ENCODE measurements around the gene KCND3. TPM values are rescaled to one million over a fixed set of nuclear protein-coding genes. Genes with fewer than 3 reads are reported as not detected.

Gene KCND3
- total RNA-seq, 1 donor from 2014 or later = 0.31 TPM

DNA sequence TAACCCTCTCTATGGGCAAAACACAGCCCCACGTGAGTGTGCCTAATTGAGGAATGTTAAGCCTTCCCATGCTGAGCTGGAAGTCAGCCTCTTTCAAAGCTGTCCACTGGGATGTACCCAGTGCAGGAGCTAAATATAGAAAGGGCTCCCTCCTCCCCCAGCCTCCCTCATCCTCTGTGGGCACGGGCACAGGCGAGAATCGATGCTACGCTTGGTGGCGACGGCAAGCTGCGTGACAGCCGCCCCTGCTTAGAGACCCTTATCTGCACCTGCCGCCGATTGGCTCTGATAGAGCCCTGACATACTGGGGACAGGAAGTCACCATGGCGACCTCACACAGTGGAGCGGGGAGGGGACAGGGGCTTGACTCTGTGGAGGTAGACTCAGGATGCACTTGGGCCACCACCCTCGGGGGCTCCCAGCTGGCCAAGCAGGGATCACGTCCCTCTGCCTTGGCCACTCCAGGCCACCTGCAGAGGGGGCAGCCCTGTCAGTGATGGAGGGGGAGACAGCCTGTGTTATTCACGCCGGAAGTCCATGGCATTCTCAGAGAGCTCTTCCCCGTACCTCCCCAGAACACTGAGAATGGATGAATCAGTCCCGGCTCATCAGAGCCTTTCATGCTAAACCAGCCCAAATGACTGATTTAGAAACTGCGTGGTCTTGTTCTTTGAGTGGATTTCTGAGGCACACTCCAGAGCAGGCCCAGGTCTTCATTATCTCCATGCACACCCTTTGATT is 84.8 kb downstream of the KCND3 start:
- H3K27ac Mint-ChIP-seq = no peak overlapping the region
- TF ChIP-seq, protein P1, sequence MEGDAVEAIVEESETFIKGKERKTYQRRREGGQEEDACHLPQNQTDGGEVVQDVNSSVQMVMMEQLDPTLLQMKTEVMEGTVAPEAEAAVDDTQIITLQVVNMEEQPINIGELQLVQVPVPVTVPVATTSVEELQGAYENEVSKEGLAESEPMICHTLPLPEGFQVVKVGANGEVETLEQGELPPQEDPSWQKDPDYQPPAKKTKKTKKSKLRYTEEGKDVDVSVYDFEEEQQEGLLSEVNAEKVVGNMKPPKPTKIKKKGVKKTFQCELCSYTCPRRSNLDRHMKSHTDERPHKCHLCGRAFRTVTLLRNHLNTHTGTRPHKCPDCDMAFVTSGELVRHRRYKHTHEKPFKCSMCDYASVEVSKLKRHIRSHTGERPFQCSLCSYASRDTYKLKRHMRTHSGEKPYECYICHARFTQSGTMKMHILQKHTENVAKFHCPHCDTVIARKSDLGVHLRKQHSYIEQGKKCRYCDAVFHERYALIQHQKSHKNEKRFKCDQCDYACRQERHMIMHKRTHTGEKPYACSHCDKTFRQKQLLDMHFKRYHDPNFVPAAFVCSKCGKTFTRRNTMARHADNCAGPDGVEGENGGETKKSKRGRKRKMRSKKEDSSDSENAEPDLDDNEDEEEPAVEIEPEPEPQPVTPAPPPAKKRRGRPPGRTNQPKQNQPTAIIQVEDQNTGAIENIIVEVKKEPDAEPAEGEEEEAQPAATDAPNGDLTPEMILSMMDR (IDR thresholded peaks at IDR 0.05; ENCODE audit: unreplicated experiment) = no peak
- no peaks in the 10 kb centered on the region for H3K36me3 Mint-ChIP-seq
- no peaks in the 10 kb centered on the region for H3K4me1 Mint-ChIP-seq
- no peaks in the 10 kb centered on the region for H3K9me3 Mint-ChIP-seq
- DNase-seq (ENCODE audit: low spot score in 2 of 2, unreplicated experiment in 2 of 2) = no peak
- peaks cover 62% of the 10 kb centered on the region for H3K27me3 Mint-ChIP-seq (ENCODE audit: low read depth)
- no peak overlapping the region for H3K4me3 Mint-ChIP-seq

DNA sequence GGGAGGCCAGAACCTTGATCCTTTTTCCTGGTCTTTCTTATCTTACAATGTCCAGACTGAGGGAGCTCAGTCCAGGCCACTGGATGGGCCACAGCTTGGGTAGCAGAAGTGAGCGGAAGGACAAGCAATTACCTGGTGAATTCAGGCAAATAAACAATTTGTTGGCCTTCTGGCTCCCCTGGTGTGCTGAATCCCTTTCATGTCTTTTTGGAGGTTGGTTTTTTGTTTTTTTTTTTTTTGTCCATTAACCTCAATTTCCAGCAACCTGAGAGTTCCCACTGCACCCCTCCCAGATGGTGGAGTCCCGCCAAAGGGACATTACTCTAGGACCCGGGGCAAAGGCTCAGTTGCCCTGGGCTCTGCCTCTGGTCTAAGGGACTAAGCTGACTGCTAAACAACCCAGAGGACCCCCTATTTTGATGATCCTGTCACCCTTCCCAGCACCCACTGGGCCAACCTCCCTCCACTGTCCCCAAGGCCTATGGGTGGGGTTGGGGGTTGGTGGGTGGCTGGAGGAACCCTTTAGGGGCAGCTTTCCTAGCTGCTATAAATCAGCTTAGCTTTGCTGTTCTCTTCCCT is 85.5 kb downstream of the KCND3 start:
- Mint-ChIP-seq H3K36me3 (no peaks in the 10 kb centered on the region), H3K4me1 (no peaks in the 10 kb centered on the region), H3K9me3 (no peaks in the 10 kb centered on the region), H3K4me3 (no peak overlapping the region), H3K27me3 (ENCODE audit: low read depth) (peaks cover 56% of the 10 kb centered on the region), H3K27ac (no peak overlapping the region)
- DNase-seq (ENCODE audit: low spot score in 2 of 2, unreplicated experiment in 2 of 2) = no peak
- TF ChIP-seq, protein P1 (IDR thresholded peaks at IDR 0.05; ENCODE audit: unreplicated experiment) = no peak

DNA sequence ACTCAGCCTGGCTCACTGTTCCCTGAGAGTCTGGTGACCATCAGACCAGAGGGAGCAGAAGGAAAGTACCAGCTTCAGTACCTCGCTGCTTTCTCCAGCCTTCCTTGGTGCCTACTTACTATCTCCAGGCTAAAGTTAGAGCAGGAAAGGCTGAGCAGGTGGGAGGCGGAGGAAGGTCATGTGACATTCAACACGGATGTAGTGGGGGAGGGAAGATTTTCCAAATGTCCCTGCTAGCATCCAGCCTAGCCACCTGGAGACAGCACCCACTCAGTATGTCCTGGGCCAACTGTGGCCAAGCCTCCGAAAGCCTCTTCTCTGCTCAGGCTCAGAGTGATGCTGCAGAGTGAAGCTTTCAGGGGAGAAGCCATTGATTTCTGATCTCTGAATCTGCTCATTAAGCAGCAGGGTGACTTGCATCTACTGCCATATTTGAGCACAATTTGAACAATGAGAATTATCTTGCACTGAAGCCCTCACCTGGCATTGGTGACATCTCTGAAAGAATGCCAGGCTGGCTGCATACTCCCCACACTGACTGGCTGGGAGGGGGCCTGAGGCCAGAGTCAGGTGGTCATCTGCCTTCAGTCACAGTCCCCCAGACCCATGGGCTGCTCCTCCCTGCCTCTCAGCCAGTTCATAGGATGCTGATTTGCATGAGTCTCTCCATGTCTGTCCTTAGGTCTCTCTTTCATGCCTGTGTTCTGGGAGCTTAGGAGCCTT is 86.2 kb downstream of the KCND3 start:
- TF ChIP-seq, protein P1 (IDR thresholded peaks at IDR 0.05; ENCODE audit: unreplicated experiment) = no peak
- Mint-ChIP-seq H3K27ac (no peak overlapping the region), H3K4me3 (no peak overlapping the region), H3K36me3 (no peaks in the 10 kb centered on the region), H3K4me1 (no peaks in the 10 kb centered on the region), H3K9me3 (no peaks in the 10 kb centered on the region), H3K27me3 (ENCODE audit: low read depth) (peaks cover 56% of the 10 kb centered on the region)
- no peak for DNase-seq (ENCODE audit: low spot score in 2 of 2, unreplicated experiment in 2 of 2)

DNA sequence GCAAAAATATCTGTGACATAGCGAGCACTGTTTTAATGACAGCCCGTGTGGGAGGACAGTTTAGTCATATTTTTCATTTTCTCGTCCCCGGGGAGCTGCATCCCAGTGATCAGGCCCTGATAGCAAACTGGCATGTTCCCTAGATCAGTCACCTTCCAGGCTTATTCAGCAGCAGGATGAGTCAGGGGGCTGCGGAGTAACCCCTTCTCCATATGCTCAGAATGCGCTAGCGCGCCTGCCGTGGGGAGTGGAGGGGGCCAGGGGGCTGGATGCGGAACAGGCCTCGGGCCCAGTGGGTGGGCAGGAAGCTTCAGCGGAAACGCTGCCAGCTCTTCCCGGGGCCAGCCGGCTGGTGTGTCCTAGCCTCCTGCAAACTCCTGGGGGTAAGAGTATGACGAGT is 94.0 kb downstream of the KCND3 start:
- H3K4me1 Mint-ChIP-seq = no peaks in the 10 kb centered on the region
- H3K36me3 Mint-ChIP-seq = no peaks in the 10 kb centered on the region
- peaks cover 27% of the 10 kb centered on the region for H3K27me3 Mint-ChIP-seq (ENCODE audit: low read depth)
- H3K4me3 Mint-ChIP-seq = no peak overlapping the region
- no peaks in the 10 kb centered on the region for H3K9me3 Mint-ChIP-seq
- TF ChIP-seq, protein P1 (IDR thresholded peaks at IDR 0.05; ENCODE audit: unreplicated experiment) = no peak
- no peak for DNase-seq (ENCODE audit: low spot score in 2 of 2, unreplicated experiment in 2 of 2)
- no peak overlapping the region for H3K27ac Mint-ChIP-seq

DNA sequence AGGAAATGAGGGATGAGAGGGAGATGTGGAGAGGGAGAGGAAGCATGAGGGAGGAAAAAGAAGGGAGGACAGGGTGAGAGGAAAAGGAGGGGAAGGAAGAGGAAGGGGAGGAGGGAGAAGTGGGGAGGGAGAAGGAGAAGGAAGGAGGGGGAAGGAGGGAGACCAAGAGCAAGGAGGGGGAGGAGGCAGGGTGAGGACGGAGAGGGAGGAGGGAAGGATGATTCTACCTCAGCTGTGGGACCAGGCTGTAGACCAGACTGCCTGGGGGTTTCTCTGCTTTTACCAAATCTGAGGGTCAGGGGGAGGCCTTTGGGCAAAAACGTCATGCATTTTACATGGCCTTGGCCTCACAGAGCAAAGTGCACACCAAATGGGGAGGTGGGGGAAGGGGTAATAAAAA is 94.5 kb downstream of the KCND3 start:
- Mint-ChIP-seq H3K4me3 (no peak overlapping the region), H3K9me3 (no peaks in the 10 kb centered on the region), H3K36me3 (no peaks in the 10 kb centered on the region), H3K27me3 (ENCODE audit: low read depth) (peaks cover 23% of the 10 kb centered on the region), H3K4me1 (no peaks in the 10 kb centered on the region), H3K27ac (no peak overlapping the region)
- TF ChIP-seq, protein P1 (IDR thresholded peaks at IDR 0.05; ENCODE audit: unreplicated experiment) = no peak
- no peak for DNase-seq (ENCODE audit: low spot score in 2 of 2, unreplicated experiment in 2 of 2)
